ENCODE results near the gene IRF1. TPM values are rescaled to one million over a fixed set of nuclear protein-coding genes. Genes with fewer than 3 reads are reported as not detected.

IRF1 gene
- polyA plus RNA-seq, 4 donors, result 51.7 to 80.5 (median 59.0) TPM

DNA sequence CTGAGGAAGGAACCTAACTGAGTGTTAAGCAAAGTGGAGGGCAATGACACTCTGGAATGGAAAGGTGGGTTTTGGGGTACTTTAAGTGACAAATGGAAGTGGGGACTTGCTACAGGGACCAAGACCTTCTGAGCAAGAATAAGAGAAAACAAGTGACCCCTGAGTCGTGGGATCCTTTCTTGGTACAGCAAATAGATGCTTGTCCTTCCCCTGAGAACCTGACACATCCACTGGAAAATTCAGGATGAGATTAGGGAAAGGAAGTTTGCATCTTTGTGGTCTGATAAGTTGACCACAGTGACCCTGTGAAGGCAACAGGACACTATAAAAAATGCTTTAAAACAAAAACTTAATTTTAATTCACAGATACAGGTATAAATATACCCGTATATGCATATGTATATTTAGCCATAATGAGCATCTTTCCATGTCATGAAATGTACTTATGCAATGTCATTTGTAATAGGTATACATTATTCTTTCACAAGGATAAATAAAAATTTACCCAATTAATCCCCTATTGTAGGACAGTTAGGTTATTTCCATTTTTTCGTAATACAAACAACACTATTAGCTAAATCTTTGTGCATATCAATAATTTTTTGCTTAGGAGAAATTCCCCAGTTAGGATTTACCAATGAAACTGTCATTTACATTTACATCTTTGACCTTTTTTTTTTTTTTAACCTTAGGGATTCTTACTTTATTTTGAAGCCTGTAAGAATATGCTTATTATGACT, 2.0 kb upstream of the IRF1 start:
- H3K4me3 ChIP-seq (ENCODE audit: low read depth in 1 of 3, low read length in 3 of 3), result no peak overlapping the region
- FAIRE-seq, result no peak
- no peaks in the 10 kb centered on the region for H3K9me3 ChIP-seq (ENCODE audit: control insufficient read depth in 2 of 2, insufficient read depth in 1 of 2, low read depth in 1 of 2, low read length in 1 of 2)
- peaks cover 6 to 39% (median 8%) of the 10 kb centered on the region in 3 donors for H3K4me1 ChIP-seq (ENCODE audit: control insufficient read depth in 3 of 3, insufficient read depth in 2 of 3, low read depth in 1 of 3, low read length in 2 of 3)
- peak overlapping the region in 1 of 3 donors; percentile 99 for H3K27ac ChIP-seq (ENCODE audit: low read depth in 1 of 3, low read length in 2 of 3)
- 75 to 85% (median 85%) methylated on average over 3 of the region's 3 CpGs for WGBS, 3 donors
- no peaks in the 10 kb centered on the region for H3K27me3 ChIP-seq (ENCODE audit: control insufficient read depth in 3 of 3, insufficient read depth in 3 of 3, low read length in 3 of 3)
- DNase-seq, result no peak
- H3K36me3 ChIP-seq (ENCODE audit: control insufficient read depth in 3 of 3, insufficient read depth in 2 of 3, low read depth in 1 of 3, low read length in 3 of 3), result peaks cover 0 to 22% (median 0%) of the 10 kb centered on the region in 3 donors

DNA sequence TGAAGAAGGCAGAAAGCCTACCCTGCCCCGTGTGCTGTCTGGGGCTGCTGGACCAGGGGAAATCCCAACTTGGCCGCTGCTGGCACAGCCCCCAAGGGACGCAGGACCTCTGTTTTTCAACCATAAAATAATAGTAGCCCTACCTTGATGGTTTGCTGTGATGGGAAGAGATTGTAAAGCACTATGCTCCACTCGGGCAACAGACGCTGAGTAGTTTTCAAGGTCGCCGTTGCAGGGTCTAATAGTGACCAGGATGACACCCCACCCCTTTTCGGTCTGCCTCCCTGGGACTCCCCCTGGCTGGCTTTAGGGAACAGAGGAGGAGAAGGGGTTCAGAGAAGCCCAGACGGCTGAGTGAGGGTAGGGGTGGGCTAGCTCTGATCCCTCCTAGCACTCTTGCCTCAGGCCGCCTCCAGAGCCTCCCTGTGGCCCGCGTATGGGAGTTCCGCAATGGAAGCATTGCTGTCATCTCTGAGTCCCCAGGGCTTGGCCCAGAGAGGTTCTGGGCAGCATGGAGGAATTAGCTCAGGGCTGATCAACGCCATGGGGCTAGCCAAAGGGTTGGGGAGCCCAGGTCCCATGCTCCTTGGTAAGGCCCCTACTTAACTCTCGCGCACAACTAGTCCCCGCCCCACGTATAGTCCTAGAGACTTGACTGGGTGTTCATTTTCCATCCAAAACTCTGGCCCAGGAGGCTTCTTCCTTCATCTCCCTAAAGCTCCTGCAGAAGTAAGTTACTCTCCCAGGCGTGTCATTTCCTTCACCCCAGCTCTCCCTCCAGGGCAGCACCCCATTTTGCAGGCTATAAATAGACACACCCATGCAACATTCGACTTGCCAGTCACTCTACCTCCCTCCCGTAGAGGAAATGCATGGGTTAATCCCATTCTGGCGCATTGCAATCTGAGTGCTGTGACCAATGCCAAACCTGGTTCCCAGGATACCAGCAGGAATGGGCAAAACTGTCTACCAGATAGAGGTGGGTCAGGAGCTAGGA, 1.1 kb upstream of the IRF1 start:
- WGBS, 3 donors, result 20 to 49% (median 32%) methylated on average over 21 to 22 of the region's 22 CpGs
- H3K4me1 ChIP-seq (ENCODE audit: control insufficient read depth in 3 of 3, insufficient read depth in 2 of 3, low read depth in 1 of 3, low read length in 2 of 3), result peaks cover 8 to 42% (median 9%) of the 10 kb centered on the region in 3 donors
- FAIRE-seq, result no peak

DNA sequence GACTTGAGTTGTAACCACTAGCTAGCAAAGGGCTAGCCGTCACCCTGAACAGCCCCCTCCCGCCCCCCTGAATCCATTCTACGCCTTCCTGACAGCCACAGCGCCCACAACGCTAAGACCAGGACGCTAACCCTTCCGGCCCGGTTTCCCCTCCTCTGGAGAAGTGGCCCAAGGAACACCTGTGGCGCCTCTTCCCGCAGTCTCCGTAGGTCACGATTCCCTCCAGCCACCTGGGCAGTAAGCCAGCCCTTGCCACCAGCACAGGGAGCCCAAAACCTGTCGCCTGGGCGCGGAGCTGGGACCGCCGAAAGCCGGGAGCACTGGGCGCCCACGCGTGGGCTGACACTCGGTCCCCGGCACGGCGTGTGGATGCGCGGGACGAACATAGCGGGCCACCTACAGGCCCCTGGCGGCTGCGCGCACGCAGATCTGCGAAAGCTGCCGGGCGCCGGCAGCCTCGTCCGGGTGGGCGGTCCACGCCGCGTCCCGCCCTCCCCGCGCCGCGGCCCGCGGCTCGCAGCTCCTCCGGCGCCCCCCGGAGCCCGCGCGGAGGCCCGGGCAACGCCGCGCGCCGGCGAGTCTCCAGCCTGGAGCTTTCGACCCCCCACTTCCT, 596 bp downstream of the IRF1 start:
- DNase-seq, result no peak
- FAIRE-seq, result no peak
- Histone ChIP-seq H3K4me3 (ENCODE audit: low read depth in 1 of 3, low read length in 3 of 3) (peak overlapping the region; percentile 92 to 95 (median 93)), H3K9me3 (ENCODE audit: control insufficient read depth in 2 of 2, insufficient read depth in 1 of 2, low read depth in 1 of 2, low read length in 1 of 2) (no peaks in the 10 kb centered on the region), H3K27me3 (ENCODE audit: control insufficient read depth in 3 of 3, insufficient read depth in 3 of 3, low read length in 3 of 3) (no peaks in the 10 kb centered on the region), H3K4me1 (ENCODE audit: control insufficient read depth in 3 of 3, insufficient read depth in 2 of 3, low read depth in 1 of 3, low read length in 2 of 3) (peaks cover 11 to 49% (median 12%) of the 10 kb centered on the region in 3 donors), H3K36me3 (ENCODE audit: control insufficient read depth in 3 of 3, insufficient read depth in 2 of 3, low read depth in 1 of 3, low read length in 3 of 3) (peaks cover 4 to 48% (median 18%) of the 10 kb centered on the region in 3 donors), H3K27ac (ENCODE audit: low read depth in 1 of 3, low read length in 2 of 3) (peak overlapping the region; percentile 97 to 99 (median 98))
- WGBS, 3 donors, result 0 to 1% (median 0%) methylated on average over 30 to 65 of the region's 65 CpGs

More for the DNA sequence above, 1.1 kb upstream of the IRF1 start:
- DNase-seq, result peak in 1 of 2 donors; percentile 75
- no peaks in the 10 kb centered on the region for H3K27me3 ChIP-seq (ENCODE audit: control insufficient read depth in 3 of 3, insufficient read depth in 3 of 3, low read length in 3 of 3)
- H3K4me3 ChIP-seq (ENCODE audit: low read depth in 1 of 3, low read length in 3 of 3), result peak overlapping the region; percentile 42 to 74 (median 63)
- no peaks in the 10 kb centered on the region for H3K9me3 ChIP-seq (ENCODE audit: control insufficient read depth in 2 of 2, insufficient read depth in 1 of 2, low read depth in 1 of 2, low read length in 1 of 2)
- H3K36me3 ChIP-seq (ENCODE audit: control insufficient read depth in 3 of 3, insufficient read depth in 2 of 3, low read depth in 1 of 3, low read length in 3 of 3), result peaks cover 0 to 31% (median 4%) of the 10 kb centered on the region in 3 donors
- H3K27ac ChIP-seq (ENCODE audit: low read depth in 1 of 3, low read length in 2 of 3), result peak overlapping the region; percentile 90 to 99 (median 97)

DNA sequence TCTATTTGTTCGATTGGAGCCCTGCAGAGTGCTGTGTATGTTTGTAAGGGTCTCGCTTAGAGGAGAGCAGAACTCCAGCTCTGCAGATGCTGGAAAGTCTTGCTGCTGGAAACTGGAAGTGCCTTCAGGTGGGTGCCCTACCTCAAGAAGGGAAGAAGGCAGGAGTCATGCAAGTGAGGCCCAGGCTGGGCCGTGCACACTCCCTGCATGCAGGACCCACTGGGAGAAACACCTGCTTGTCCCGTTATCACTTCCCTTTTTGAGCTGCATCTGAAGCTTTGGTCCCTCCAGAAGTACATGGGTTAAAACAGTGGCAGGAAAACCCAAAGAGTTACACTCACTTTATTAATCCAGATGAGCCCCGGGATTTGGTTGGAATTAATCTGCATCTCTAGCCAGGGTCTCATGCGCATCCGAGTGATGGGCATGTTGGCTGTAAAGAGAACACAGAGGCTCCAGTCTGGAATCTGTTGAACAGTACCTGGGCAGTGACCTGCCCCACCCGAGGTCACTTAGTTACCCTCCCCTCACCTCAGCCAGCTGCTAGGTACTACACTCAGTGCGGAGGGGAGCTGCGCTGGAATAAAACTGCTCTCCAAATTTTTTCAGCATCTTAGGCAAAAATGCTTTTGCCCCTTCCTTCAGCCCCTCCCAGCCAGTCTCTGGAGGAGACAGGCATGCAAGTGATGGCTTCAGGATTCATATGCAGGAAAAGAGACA, 1.4 kb downstream of the IRF1 start:
- H3K4me3 ChIP-seq (ENCODE audit: low read depth in 1 of 3, low read length in 3 of 3), result peak overlapping the region; percentile 92 to 95 (median 93)
- DNase-seq (no peak), FAIRE-seq (no peak)
- 4 to 8% (median 6%) methylated on average over 10 of the region's 10 CpGs for WGBS, 3 donors
- H3K36me3 ChIP-seq (ENCODE audit: control insufficient read depth in 3 of 3, insufficient read depth in 2 of 3, low read depth in 1 of 3, low read length in 3 of 3), result peaks cover 10 to 55% (median 22%) of the 10 kb centered on the region in 3 donors
- peaks cover 11 to 53% (median 12%) of the 10 kb centered on the region in 3 donors for H3K4me1 ChIP-seq (ENCODE audit: control insufficient read depth in 3 of 3, insufficient read depth in 2 of 3, low read depth in 1 of 3, low read length in 2 of 3)
- no peaks in the 10 kb centered on the region for H3K9me3 ChIP-seq (ENCODE audit: control insufficient read depth in 2 of 2, insufficient read depth in 1 of 2, low read depth in 1 of 2, low read length in 1 of 2)
- peak overlapping the region; percentile 97 to 99 (median 98) for H3K27ac ChIP-seq (ENCODE audit: low read depth in 1 of 3, low read length in 2 of 3)
- H3K27me3 ChIP-seq (ENCODE audit: control insufficient read depth in 3 of 3, insufficient read depth in 3 of 3, low read length in 3 of 3), result no peaks in the 10 kb centered on the region

DNA sequence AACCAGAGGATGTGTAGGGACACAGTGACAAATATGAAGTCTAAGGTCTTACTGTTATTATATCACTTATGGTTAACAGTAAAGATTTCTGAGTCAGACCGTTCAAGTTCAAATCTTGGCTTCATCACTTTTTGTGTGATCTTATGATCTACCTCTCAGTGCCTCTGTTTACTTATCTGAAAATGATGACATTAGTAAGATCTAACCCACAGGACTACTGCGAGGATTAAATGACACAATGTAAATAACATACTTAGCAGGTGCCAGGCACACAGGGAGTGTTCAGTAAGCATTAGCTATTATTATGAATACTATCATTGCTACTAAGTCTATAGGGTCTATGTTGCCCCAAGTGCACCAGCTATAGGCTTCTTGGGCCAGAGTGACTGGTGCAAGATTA, 2.0 kb downstream of the IRF1 start:
- FAIRE-seq, result no peak
- Histone ChIP-seq H3K4me1 (ENCODE audit: control insufficient read depth in 3 of 3, insufficient read depth in 2 of 3, low read depth in 1 of 3, low read length in 2 of 3) (peaks cover 11 to 56% (median 12%) of the 10 kb centered on the region in 3 donors), H3K27me3 (ENCODE audit: control insufficient read depth in 3 of 3, insufficient read depth in 3 of 3, low read length in 3 of 3) (no peaks in the 10 kb centered on the region), H3K4me3 (ENCODE audit: low read depth in 1 of 3, low read length in 3 of 3) (peak overlapping the region; percentile 92 to 95 (median 93)), H3K36me3 (ENCODE audit: control insufficient read depth in 3 of 3, insufficient read depth in 2 of 3, low read depth in 1 of 3, low read length in 3 of 3) (peaks cover 15 to 62% (median 28%) of the 10 kb centered on the region in 3 donors), H3K27ac (ENCODE audit: low read depth in 1 of 3, low read length in 2 of 3) (peak overlapping the region; percentile 97 to 99 (median 98)), H3K9me3 (ENCODE audit: control insufficient read depth in 2 of 2, insufficient read depth in 1 of 2, low read depth in 1 of 2, low read length in 1 of 2) (no peaks in the 10 kb centered on the region)
- WGBS, 3 donors, result 1 to 17% (median 1%) methylated on average over 2 of the region's 2 CpGs
- no peak for DNase-seq

DNA sequence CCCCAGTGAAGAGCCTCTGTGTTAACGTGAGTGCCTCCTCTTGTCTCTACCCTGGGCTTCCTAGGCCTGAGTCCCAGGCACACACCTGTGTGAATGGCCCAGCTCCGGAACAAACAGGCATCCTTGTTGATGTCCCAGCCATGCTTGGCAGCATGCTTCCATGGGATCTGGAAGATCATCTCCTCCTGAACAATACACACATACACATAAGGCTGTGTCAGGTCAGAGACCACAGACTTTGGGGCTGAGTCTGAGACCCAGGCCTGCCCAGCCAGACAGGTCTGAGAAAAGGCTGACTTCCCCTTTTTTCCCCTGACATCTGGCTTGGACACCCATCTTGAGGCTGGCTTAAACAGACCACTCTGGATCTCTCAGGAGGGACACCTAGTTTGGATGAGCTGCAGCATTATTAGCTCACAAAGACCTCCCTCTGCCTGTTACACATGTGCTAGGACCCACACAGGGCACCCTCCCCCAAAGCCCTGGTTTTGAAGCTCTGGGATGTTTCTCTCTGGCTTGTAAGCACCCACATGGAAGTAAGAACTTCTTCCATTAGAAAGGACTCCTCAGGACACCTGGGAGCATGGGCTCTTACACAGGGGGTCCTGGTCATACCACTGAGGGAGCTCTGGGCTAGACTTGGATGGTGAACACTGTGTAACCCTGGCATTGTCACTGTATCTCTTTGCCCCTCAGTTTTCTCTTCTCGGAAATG, 2.6 kb downstream of the IRF1 start:
- H3K4me1 ChIP-seq (ENCODE audit: control insufficient read depth in 3 of 3, insufficient read depth in 2 of 3, low read depth in 1 of 3, low read length in 2 of 3), result peaks cover 11 to 62% (median 12%) of the 10 kb centered on the region in 3 donors
- H3K27me3 ChIP-seq (ENCODE audit: control insufficient read depth in 3 of 3, insufficient read depth in 3 of 3, low read length in 3 of 3), result no peaks in the 10 kb centered on the region
- FAIRE-seq (no peak), DNase-seq (no peak)
- peak overlapping the region; percentile 65 to 97 (median 72) for H3K27ac ChIP-seq (ENCODE audit: low read depth in 1 of 3, low read length in 2 of 3)
- 6 to 28% (median 10%) methylated on average over 3 of the region's 3 CpGs for WGBS, 3 donors
- peaks cover 21 to 68% (median 32%) of the 10 kb centered on the region in 3 donors for H3K36me3 ChIP-seq (ENCODE audit: control insufficient read depth in 3 of 3, insufficient read depth in 2 of 3, low read depth in 1 of 3, low read length in 3 of 3)
- H3K9me3 ChIP-seq (ENCODE audit: control insufficient read depth in 2 of 2, insufficient read depth in 1 of 2, low read depth in 1 of 2, low read length in 1 of 2), result no peaks in the 10 kb centered on the region
- peak overlapping the region; percentile 92 to 95 (median 93) for H3K4me3 ChIP-seq (ENCODE audit: low read depth in 1 of 3, low read length in 3 of 3)

DNA sequence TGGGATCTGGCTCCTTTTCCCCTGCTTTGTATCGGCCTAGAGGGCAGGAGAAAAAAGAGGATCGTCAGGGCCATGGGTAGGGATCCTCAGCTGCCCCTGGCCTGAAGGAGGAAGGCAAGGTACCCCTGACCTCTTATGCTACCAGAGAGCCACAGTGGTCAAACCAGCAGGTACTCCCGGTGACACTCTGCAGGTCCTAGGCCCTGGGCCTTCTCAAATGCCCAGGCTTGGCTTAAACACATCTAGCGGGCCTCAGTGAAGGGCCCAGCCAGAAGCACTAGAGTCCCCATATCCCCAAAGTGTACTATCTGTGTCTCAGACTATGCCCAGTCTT, 3.5 kb downstream of the IRF1 start:
- H3K36me3 ChIP-seq (ENCODE audit: control insufficient read depth in 3 of 3, insufficient read depth in 2 of 3, low read depth in 1 of 3, low read length in 3 of 3), result peaks cover 22 to 74% (median 32%) of the 10 kb centered on the region in 3 donors
- no peaks in the 10 kb centered on the region for H3K9me3 ChIP-seq (ENCODE audit: control insufficient read depth in 2 of 2, insufficient read depth in 1 of 2, low read depth in 1 of 2, low read length in 1 of 2)
- FAIRE-seq, result no peak
- H3K4me1 ChIP-seq (ENCODE audit: control insufficient read depth in 3 of 3, insufficient read depth in 2 of 3, low read depth in 1 of 3, low read length in 2 of 3), result peaks cover 9 to 59% (median 11%) of the 10 kb centered on the region in 3 donors
- peak overlapping the region; percentile 65 to 97 (median 69) for H3K27ac ChIP-seq (ENCODE audit: low read depth in 1 of 3, low read length in 2 of 3)
- no peak for DNase-seq
- WGBS, 3 donors, result 27 to 57% (median 53%) methylated on average over 4 of the region's 4 CpGs
- no peaks in the 10 kb centered on the region for H3K27me3 ChIP-seq (ENCODE audit: control insufficient read depth in 3 of 3, insufficient read depth in 3 of 3, low read length in 3 of 3)
- peak overlapping the region in 1 of 3 donors; percentile 95 for H3K4me3 ChIP-seq (ENCODE audit: low read depth in 1 of 3, low read length in 3 of 3)

Measured in small intestine (tissue), 7 donors.